Nephron progenitor cell (in vitro differentiated cells): ENCODE results near the gene GPR27.

Experiments used
- DNase-seq: peaks from one replicate; pipeline ENCODE4 v3.0.0; 2021
- H3K27ac Mint-ChIP-seq: 2 replicates; pipeline ENCODE4 v1.8.0; 2021; ENCODE audit warnings: mild to moderate bottlenecking, moderate library complexity, mixed read lengths
- H3K27me3 Mint-ChIP-seq: 2 replicates; pipeline ENCODE4 v1.8.0; 2021; ENCODE audit warnings: mild to moderate bottlenecking, low read depth, mixed read lengths; ENCODE audit not compliant: poor library complexity
- H3K36me3 Mint-ChIP-seq: 2 replicates; pipeline ENCODE4 v1.8.0; 2021; ENCODE audit warnings: low read depth, mixed read lengths
- H3K4me1 Mint-ChIP-seq: 2 replicates; pipeline ENCODE4 v1.8.0; 2021; ENCODE audit warnings: mixed read lengths
- H3K4me3 Mint-ChIP-seq: 2 replicates; pipeline ENCODE4 v1.8.0; 2021; ENCODE audit warnings: mild to moderate bottlenecking, moderate library complexity, mixed read lengths
- H3K9me3 Mint-ChIP-seq: 2 replicates; pipeline ENCODE4 v1.8.0; 2021; ENCODE audit warnings: mild to moderate bottlenecking, moderate library complexity, mixed read lengths
- TF ChIP-seq, protein P1 (sequence below): fragments of 200-600 bp; sonication (generic); IDR thresholded peaks from 2 replicates; pipeline ENCODE4 v1.5.0; 2021; ENCODE audit warnings: antibody characterized with exemption

Gene GPR27

GRCh38 chr3:71771884-71772283 is 18.2 kb downstream of the GPR27 start:
- Mint-ChIP-seq H3K27me3 (peaks cover 32% of the 10 kb centered on the region), H3K4me1 (peaks cover 5% of the 10 kb centered on the region), H3K4me3 (no peak overlapping the region), H3K9me3 (no peaks in the 10 kb centered on the region), H3K27ac (no peak overlapping the region), H3K36me3 (no peaks in the 10 kb centered on the region)
- DNase-seq: no peak
- TF ChIP-seq, protein P1, sequence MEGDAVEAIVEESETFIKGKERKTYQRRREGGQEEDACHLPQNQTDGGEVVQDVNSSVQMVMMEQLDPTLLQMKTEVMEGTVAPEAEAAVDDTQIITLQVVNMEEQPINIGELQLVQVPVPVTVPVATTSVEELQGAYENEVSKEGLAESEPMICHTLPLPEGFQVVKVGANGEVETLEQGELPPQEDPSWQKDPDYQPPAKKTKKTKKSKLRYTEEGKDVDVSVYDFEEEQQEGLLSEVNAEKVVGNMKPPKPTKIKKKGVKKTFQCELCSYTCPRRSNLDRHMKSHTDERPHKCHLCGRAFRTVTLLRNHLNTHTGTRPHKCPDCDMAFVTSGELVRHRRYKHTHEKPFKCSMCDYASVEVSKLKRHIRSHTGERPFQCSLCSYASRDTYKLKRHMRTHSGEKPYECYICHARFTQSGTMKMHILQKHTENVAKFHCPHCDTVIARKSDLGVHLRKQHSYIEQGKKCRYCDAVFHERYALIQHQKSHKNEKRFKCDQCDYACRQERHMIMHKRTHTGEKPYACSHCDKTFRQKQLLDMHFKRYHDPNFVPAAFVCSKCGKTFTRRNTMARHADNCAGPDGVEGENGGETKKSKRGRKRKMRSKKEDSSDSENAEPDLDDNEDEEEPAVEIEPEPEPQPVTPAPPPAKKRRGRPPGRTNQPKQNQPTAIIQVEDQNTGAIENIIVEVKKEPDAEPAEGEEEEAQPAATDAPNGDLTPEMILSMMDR: no peak

- DNase-seq: no peak
- Mint-ChIP-seq H3K4me3 (no peak overlapping the region), H3K27me3 (peaks cover 40% of the 10 kb centered on the region), H3K27ac (no peak overlapping the region), H3K9me3 (no peaks in the 10 kb centered on the region), H3K36me3 (no peaks in the 10 kb centered on the region), H3K4me1 (peaks cover 5% of the 10 kb centered on the region)
- TF ChIP-seq, protein P1: no peak
Observed at GRCh38 chr3:71776538-71776937, 22.9 kb downstream of the GPR27 start.

DNA sequence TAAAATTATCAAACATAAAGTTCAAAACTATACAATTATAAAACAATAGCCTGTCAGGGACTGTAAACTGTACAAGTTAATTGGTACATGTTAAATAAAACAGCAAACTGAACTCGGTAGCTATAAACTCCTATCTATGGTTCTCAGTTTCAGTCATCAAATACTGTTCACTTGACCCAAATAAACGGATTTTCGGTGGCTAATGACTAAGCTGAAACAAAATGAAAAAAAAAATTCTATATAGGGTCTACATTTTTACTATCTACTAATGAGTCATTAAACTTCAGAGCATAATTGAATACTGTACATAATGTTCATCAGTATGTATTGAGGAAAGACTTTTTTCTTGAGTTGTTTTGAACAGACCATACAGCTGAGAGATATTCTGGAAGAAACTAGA is 24.7 kb downstream of the GPR27 start:
- Mint-ChIP-seq H3K4me3 (no peak overlapping the region), H3K9me3 (no peaks in the 10 kb centered on the region), H3K27me3 (peaks cover 48% of the 10 kb centered on the region), H3K4me1 (peaks cover 5% of the 10 kb centered on the region), H3K36me3 (no peaks in the 10 kb centered on the region), H3K27ac (no peak overlapping the region)
- no peak for DNase-seq
- TF ChIP-seq, protein P1: no peak

GRCh38 chr3:71779674-71780377 is 26.2 kb downstream of the GPR27 start:
- H3K9me3 Mint-ChIP-seq: no peaks in the 10 kb centered on the region
- H3K27me3 Mint-ChIP-seq: peaks cover 59% of the 10 kb centered on the region
- TF ChIP-seq, protein P1: no peak
- no peak overlapping the region for H3K4me3 Mint-ChIP-seq
- H3K27ac Mint-ChIP-seq: no peak overlapping the region
- no peak for DNase-seq
- H3K4me1 Mint-ChIP-seq: peaks cover 12% of the 10 kb centered on the region
- H3K36me3 Mint-ChIP-seq: no peaks in the 10 kb centered on the region

DNA sequence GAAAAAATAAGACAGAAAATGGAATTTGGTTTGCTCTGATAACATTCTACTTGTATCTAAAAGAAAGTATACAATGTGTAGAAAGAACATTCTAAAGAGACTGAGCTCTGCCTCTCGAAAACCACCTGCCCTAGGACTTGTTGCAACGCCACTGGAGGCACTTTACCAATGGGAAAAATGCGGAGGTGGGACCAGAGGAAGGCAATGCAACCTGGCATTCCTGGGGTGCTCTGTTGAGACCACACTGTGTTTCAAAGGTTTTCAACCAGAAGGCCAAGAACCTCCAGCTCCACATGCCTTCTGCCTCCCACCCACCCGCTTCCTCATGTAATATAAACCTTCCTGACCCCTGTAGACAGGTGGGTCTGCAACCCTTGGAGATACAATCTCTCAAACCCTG is 26.8 kb downstream of the GPR27 start:
- peaks cover 11% of the 10 kb centered on the region for H3K4me1 Mint-ChIP-seq
- no peak overlapping the region for H3K4me3 Mint-ChIP-seq
- H3K27ac Mint-ChIP-seq: no peak overlapping the region
- no peaks in the 10 kb centered on the region for H3K36me3 Mint-ChIP-seq
- H3K27me3 Mint-ChIP-seq: peaks cover 62% of the 10 kb centered on the region
- TF ChIP-seq, protein P1: no peak
- no peaks in the 10 kb centered on the region for H3K9me3 Mint-ChIP-seq
- DNase-seq: no peak

GRCh38 chr3:71783152-71783551 is 29.5 kb downstream of the GPR27 start:
- H3K27me3 Mint-ChIP-seq: peaks cover 89% of the 10 kb centered on the region
- H3K4me1 Mint-ChIP-seq: peaks cover 19% of the 10 kb centered on the region
- H3K36me3 Mint-ChIP-seq: no peaks in the 10 kb centered on the region
- no peak for DNase-seq
- H3K9me3 Mint-ChIP-seq: no peaks in the 10 kb centered on the region
- H3K4me3 Mint-ChIP-seq: no peak overlapping the region
- no peak overlapping the region for H3K27ac Mint-ChIP-seq
- TF ChIP-seq, protein P1: no peak
